Measurements from ENCODE around the gene TMEM171. TPM values are rescaled to one million over a fixed set of nuclear protein-coding genes. Genes with fewer than 3 reads are reported as not detected.
A peak's percentile ranks its signal among the peaks of the same experiment; 100 is the strongest.

The TMEM171 gene
- total and polyA plus RNA-seq, 9 donors: 0.60 to 2.1 (median 0.80) TPM

- Histone ChIP-seq H3K27me3 (ENCODE audit: control insufficient read depth, insufficient read depth, low read length) (peaks cover 2% of the 10 kb centered on the region), H3K27ac (ENCODE audit: low read length) (no peak overlapping the region), H3K4me1 (ENCODE audit: control insufficient read depth, insufficient read depth, low read length) (peaks cover 9% of the 10 kb centered on the region), H3K4me3 (ENCODE audit: low read length) (no peak overlapping the region), H3K36me3 (ENCODE audit: control insufficient read depth, insufficient read depth, low read length) (no peaks in the 10 kb centered on the region), H3K9me3 (replicated peaks; ENCODE audit: control insufficient read depth, low read depth, low read length) (no peaks in the 10 kb centered on the region)
- peak; percentile 5 for DNase-seq
- 69% methylated on average over 3 of the region's 5 CpGs for WGBS (ENCODE audit: insufficient coverage)
These were observed 31.5 kb downstream of the TMEM171 start for GRCh38 chr5:73151766-73152410.

GRCh38 chr5:73152411-73153388, 32.3 kb downstream of the TMEM171 start:
- Histone ChIP-seq H3K36me3 (ENCODE audit: control insufficient read depth, insufficient read depth, low read length) (no peaks in the 10 kb centered on the region), H3K9me3 (replicated peaks; ENCODE audit: control insufficient read depth, low read depth, low read length) (no peaks in the 10 kb centered on the region), H3K27ac (ENCODE audit: low read length) (peak overlapping the region; percentile 2), H3K4me3 (ENCODE audit: low read length) (no peak overlapping the region), H3K4me1 (ENCODE audit: control insufficient read depth, insufficient read depth, low read length) (peaks cover 9% of the 10 kb centered on the region), H3K27me3 (ENCODE audit: control insufficient read depth, insufficient read depth, low read length) (peaks cover 3% of the 10 kb centered on the region)
- no peak for DNase-seq
- WGBS (ENCODE audit: insufficient coverage): 80% methylated on average over 7 of the region's 14 CpGs

- H3K9me3 ChIP-seq (replicated peaks; ENCODE audit: control insufficient read depth, low read depth, low read length): no peaks in the 10 kb centered on the region
- no peak overlapping the region for H3K27ac ChIP-seq (ENCODE audit: low read length)
- H3K27me3 ChIP-seq (ENCODE audit: control insufficient read depth, insufficient read depth, low read length): peaks cover 4% of the 10 kb centered on the region
- 72% methylated on average over 5 of the region's 7 CpGs for WGBS (ENCODE audit: insufficient coverage)
- H3K4me3 ChIP-seq (ENCODE audit: low read length): no peak overlapping the region
- no peak for DNase-seq
- H3K36me3 ChIP-seq (ENCODE audit: control insufficient read depth, insufficient read depth, low read length): no peaks in the 10 kb centered on the region
- peaks cover 9% of the 10 kb centered on the region for H3K4me1 ChIP-seq (ENCODE audit: control insufficient read depth, insufficient read depth, low read length)
These were observed 33.1 kb downstream of the TMEM171 start for GRCh38 chr5:73153513-73153912.

- no peak for DNase-seq
- Histone ChIP-seq H3K27ac (ENCODE audit: low read length) (no peak overlapping the region), H3K4me1 (ENCODE audit: control insufficient read depth, insufficient read depth, low read length) (peaks cover 9% of the 10 kb centered on the region), H3K36me3 (ENCODE audit: control insufficient read depth, insufficient read depth, low read length) (no peaks in the 10 kb centered on the region), H3K4me3 (ENCODE audit: low read length) (no peak overlapping the region), H3K9me3 (replicated peaks; ENCODE audit: control insufficient read depth, low read depth, low read length) (no peaks in the 10 kb centered on the region), H3K27me3 (ENCODE audit: control insufficient read depth, insufficient read depth, low read length) (peaks cover 7% of the 10 kb centered on the region)
- no CpG with 5 or more reads among the region's 5 CpGs for WGBS (ENCODE audit: insufficient coverage)
These were observed 34.0 kb downstream of the TMEM171 start for GRCh38 chr5:73154208-73155006.

GRCh38 chr5:73155271-73156222, 35.2 kb downstream of the TMEM171 start:
- Histone ChIP-seq H3K9me3 (replicated peaks; ENCODE audit: control insufficient read depth, low read depth, low read length) (no peaks in the 10 kb centered on the region), H3K27me3 (ENCODE audit: control insufficient read depth, insufficient read depth, low read length) (peaks cover 7% of the 10 kb centered on the region), H3K4me1 (ENCODE audit: control insufficient read depth, insufficient read depth, low read length) (peaks cover 9% of the 10 kb centered on the region), H3K27ac (ENCODE audit: low read length) (no peak overlapping the region), H3K36me3 (ENCODE audit: control insufficient read depth, insufficient read depth, low read length) (no peaks in the 10 kb centered on the region), H3K4me3 (ENCODE audit: low read length) (no peak overlapping the region)
- WGBS (ENCODE audit: insufficient coverage): 49% methylated on average over 14 of the region's 18 CpGs
- DNase-seq: peak; percentile 11

GRCh38 chr5:73157414-73158303, 37.3 kb downstream of the TMEM171 start:
- Histone ChIP-seq H3K4me3 (ENCODE audit: low read length) (no peak overlapping the region), H3K27me3 (ENCODE audit: control insufficient read depth, insufficient read depth, low read length) (peaks cover 7% of the 10 kb centered on the region), H3K9me3 (replicated peaks; ENCODE audit: control insufficient read depth, low read depth, low read length) (no peaks in the 10 kb centered on the region), H3K36me3 (ENCODE audit: control insufficient read depth, insufficient read depth, low read length) (no peaks in the 10 kb centered on the region), H3K27ac (ENCODE audit: low read length) (no peak overlapping the region), H3K4me1 (ENCODE audit: control insufficient read depth, insufficient read depth, low read length) (peaks cover 9% of the 10 kb centered on the region)
- WGBS (ENCODE audit: insufficient coverage): 91% methylated on average over 2 of the region's 6 CpGs
- no peak for DNase-seq

GRCh38 chr5:73158313-73158712, 37.9 kb downstream of the TMEM171 start:
- Histone ChIP-seq H3K27me3 (ENCODE audit: control insufficient read depth, insufficient read depth, low read length) (peaks cover 7% of the 10 kb centered on the region), H3K4me1 (ENCODE audit: control insufficient read depth, insufficient read depth, low read length) (peaks cover 9% of the 10 kb centered on the region), H3K4me3 (ENCODE audit: low read length) (no peak overlapping the region), H3K27ac (ENCODE audit: low read length) (no peak overlapping the region), H3K36me3 (ENCODE audit: control insufficient read depth, insufficient read depth, low read length) (no peaks in the 10 kb centered on the region), H3K9me3 (replicated peaks; ENCODE audit: control insufficient read depth, low read depth, low read length) (no peaks in the 10 kb centered on the region)
- DNase-seq: no peak
- 93% methylated on average over 3 of the region's 4 CpGs for WGBS (ENCODE audit: insufficient coverage)

- DNase-seq: no peak
- Histone ChIP-seq H3K9me3 (replicated peaks; ENCODE audit: control insufficient read depth, low read depth, low read length) (no peaks in the 10 kb centered on the region), H3K36me3 (ENCODE audit: control insufficient read depth, insufficient read depth, low read length) (no peaks in the 10 kb centered on the region), H3K4me3 (ENCODE audit: low read length) (no peak overlapping the region), H3K4me1 (ENCODE audit: control insufficient read depth, insufficient read depth, low read length) (peaks cover 9% of the 10 kb centered on the region), H3K27ac (ENCODE audit: low read length) (no peak overlapping the region), H3K27me3 (ENCODE audit: control insufficient read depth, insufficient read depth, low read length) (peaks cover 4% of the 10 kb centered on the region)
- WGBS (ENCODE audit: insufficient coverage): no CpG with 5 or more reads among the region's 4 CpGs
These were observed 39.9 kb downstream of the TMEM171 start for GRCh38 chr5:73160239-73160671.

Measured in muscle of leg (tissue), 11 donors.